SKM-1 (cell line): ENCODE data around the gene CENPP.
"Not testable (repeated sequence)": the region's sequence is repeated elsewhere in the genome, so short reads cannot be mapped to it uniquely, and the experiment has no call there.

ENCODE experiments used
- DNase-seq: peaks from one replicate; lab custom pipeline; 2025; ENCODE audit not compliant: unreplicated experiment; lab: John Stamatoyannopoulos, UW

CENPP gene

GRCh38 chr9:92589923-92590322 is 264.2 kb downstream of the CENPP start:
- DNase-seq, result no peak

- DNase-seq, result no peak
Measured at GRCh38 chr9:92590377-92590776, 264.6 kb downstream of the CENPP start.

GRCh38 chr9:92592537-92592936 is 266.8 kb downstream of the CENPP start:
- DNase-seq, result no peak

DNA sequence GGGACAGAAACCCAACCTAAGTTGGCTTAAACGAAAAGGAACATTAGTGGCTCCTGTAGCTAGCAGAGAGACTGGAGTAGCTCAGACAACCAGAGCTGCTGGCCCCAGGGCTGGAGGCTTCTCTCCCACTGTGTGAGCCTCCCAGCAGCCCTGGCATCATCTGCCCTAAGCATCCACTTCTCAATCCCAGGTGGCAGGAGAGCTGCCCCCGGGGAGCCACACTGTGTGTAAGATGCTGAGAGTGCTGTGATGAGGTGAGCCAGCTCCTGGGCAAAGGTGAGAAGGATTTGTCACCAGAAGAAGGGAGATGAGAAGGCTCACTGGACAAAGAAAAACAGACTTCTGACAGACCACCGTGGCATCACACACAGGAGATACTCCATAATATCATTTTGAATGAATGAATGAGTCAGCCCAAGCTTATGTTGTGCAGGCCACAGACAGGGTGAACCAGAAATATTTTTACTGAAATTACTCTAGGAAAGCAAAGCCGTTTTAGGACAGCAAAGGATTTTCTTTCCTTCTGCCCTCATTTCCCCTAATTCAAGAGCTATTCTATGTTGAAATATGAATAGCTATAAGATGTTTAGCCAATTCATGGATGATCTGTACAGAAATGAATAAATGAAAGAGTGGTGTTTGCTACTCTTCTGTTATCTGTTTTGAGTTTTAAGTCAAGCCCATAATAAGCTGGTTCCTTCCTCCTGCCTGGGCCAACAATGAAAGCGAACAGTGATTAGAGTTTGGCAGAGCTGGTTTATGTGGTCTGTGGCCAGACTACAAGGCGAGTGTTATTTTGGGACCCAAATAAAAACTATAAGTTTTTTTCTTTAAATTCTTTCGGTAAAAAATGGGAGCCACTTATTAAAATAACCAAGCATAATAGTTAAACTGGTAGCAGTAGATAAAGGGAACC is 267.5 kb downstream of the CENPP start:
- DNase-seq, result no peak

GRCh38 chr9:92595075-92595474 is 269.3 kb downstream of the CENPP start:
- not testable (repeated sequence) for DNase-seq

DNA sequence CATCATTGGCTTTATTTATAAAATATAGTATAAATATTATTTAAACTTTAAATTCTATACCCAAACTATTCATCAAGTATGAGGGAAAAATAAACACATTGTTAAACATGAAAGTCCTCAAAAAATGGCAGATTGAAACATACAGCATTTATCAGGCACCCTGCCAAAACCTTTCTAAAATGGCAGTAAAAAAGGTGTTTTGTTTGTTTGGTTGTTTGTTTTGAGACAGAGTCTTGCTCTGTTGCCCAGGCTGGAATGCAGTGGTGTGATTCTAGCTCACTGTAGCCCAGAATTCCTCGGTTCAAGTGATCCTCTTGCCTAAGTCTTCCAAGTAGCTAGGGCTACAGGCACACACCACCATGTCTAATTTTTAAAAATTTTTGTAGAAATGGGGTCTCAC is 270.2 kb downstream of the CENPP start:
- no peak for DNase-seq

- DNase-seq, result no peak
Measured at GRCh38 chr9:92598382-92598781, 272.6 kb downstream of the CENPP start.

DNA sequence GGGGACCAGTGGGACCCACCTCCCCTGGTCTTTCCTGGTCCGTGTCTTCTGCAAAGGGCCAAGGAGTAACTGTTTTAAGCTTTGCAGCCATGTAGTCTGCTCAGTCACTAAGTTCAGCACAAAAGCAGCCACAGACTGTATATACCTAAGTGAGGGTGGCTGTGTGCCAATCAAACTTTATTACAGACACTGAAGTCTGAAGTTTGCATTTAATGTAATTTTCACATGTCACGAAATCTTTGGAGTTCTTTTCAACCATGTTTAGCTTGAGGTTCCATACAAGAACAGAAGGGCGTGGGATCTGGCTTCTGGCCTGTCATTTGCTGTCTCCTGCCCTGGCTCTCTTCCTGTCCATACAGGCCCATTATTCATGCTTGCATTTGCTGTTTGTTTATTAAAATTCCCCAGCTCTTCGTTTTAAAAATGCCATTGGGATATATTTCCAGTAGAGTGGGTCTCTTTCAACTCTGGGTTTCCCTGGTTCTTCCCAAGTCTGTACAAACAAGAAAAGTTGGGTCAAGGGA is 274.2 kb downstream of the CENPP start:
- DNase-seq, result no peak

- DNase-seq, result no peak
Measured at GRCh38 chr9:92600462-92601261, 274.9 kb downstream of the CENPP start.

DNA sequence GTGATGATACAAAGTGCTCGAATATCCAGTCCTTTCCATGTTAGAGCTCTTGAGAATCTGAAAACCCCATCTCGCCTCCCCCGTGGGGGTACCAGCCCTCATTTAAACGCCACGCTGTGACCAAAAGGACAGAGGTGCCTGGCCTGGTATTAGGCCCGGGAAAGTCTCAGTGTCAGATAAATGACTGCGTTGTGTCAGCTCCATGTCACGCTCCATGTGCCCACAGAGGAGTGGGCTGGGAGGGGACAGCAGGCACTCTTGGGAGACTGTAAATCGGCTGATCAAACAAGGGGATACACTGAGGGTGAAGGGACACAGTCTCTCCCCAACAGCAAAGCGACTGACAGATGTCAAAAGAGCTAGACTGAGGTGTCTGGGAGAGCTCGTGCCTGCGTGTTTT is 275.7 kb downstream of the CENPP start:
- no peak for DNase-seq

DNA sequence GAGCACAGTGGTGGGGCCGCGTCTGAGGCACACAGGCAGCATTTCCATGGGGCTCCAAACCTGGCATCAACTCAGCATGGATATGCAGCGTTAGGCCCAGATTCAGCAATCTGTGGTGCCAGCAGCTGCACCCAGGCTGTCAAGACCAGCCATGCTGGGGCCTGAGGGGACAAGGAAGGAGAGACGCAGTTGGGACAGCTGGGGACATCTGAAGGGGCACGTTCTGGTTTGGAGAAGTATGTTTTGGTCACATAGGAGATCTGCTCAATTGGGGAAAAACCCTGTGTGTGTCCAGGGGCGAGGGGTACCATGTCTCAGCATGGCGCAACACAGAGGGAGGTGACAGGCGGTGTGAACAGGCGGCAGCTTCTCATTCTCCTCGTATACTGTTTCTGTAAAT is 276.7 kb downstream of the CENPP start:
- DNase-seq, result no peak

- no peak for DNase-seq
Measured at GRCh38 chr9:92603100-92603499, 277.3 kb downstream of the CENPP start.

- DNase-seq, result no peak
Measured at GRCh38 chr9:92603990-92604389, 278.2 kb downstream of the CENPP start.

DNA sequence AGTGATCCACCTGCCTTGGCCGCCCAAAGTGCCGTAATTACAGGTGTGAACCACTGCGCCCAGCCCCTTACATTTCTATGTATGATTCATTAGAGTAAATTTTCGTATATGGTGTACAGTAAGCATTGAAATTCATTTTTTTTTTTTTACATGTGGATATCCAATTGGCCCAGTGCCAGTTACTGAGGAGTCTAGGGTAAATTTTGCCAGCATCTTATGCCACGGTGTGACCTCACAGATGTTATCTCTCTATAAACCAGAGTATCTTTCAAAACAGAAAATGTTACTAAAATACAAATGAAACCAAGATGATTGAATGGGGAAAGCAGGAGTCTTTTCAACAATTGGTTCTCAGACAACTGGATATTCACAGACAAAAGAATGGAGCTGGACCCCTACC is 279.5 kb downstream of the CENPP start:
- no peak for DNase-seq

- no peak for DNase-seq
Measured at GRCh38 chr9:92607088-92607487, 281.3 kb downstream of the CENPP start.

GRCh38 chr9:92607773-92608172 is 282.0 kb downstream of the CENPP start:
- DNase-seq, result no peak

DNA sequence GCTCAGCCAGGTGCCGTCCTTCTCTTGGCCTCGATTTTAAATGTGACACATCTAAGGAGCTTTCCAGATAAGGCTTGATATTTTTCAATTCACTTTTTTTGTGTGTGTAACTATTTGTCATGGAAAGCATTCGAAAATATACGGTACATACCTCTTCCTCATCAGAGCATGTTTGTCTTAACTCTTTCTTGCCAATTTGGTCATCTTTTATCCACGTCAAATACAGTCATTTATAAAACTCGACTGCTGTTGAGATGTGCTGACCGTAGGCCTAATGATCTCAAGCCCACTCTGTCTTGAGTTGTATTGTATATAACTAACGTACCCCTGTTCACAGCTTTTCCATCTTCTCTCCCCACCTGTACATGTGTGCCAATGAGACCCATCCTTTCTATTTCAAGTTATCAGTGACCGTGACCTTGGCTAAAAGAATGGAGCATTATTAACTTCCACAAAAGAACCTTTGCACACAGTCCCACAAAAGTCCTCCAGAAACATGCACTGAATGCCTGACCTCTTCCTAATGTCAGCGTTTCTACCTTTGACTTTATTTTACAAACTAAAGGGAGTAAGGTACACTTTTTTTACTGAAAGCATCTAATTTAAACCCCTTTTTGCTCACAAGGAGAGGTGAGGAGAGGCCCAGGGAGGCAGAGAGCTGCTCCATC is 282.6 kb downstream of the CENPP start:
- no peak for DNase-seq

DNA sequence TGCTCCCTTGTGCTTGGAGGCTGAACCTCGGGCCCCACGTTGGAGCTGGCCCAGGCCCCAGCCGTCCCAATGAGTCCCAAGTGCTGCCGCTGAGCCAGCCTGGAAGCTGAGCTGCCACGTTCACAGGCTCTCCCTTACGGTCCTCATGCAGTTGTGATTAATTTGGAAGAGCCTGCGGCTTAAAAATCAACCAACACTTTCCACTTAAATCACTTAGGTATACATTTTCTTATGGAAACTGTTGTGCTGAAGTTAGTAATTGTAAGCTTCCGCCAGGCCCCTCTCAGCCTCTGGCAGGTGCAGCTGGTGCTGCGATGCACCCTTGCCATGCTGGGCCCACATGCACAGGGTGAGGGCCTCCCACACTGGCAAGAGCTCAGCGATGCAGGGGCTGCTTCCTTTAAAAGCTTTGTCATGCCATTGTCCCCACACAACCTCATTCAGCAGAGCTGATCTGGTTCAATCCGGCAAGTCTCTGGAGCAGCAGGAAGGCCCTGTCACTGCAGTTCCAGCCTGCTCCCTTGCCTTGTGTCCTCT is 283.2 kb downstream of the CENPP start:
- no peak for DNase-seq

GRCh38 chr9:92610470-92611420 is 285.0 kb downstream of the CENPP start:
- DNase-seq, result no peak
